ENCODE data around the gene SLC35E1.
"Not testable (repeated sequence)": the region's sequence is repeated elsewhere in the genome, so short reads cannot be mapped to it uniquely, and the experiment has no call there.

SLC35E1 gene

DNA sequence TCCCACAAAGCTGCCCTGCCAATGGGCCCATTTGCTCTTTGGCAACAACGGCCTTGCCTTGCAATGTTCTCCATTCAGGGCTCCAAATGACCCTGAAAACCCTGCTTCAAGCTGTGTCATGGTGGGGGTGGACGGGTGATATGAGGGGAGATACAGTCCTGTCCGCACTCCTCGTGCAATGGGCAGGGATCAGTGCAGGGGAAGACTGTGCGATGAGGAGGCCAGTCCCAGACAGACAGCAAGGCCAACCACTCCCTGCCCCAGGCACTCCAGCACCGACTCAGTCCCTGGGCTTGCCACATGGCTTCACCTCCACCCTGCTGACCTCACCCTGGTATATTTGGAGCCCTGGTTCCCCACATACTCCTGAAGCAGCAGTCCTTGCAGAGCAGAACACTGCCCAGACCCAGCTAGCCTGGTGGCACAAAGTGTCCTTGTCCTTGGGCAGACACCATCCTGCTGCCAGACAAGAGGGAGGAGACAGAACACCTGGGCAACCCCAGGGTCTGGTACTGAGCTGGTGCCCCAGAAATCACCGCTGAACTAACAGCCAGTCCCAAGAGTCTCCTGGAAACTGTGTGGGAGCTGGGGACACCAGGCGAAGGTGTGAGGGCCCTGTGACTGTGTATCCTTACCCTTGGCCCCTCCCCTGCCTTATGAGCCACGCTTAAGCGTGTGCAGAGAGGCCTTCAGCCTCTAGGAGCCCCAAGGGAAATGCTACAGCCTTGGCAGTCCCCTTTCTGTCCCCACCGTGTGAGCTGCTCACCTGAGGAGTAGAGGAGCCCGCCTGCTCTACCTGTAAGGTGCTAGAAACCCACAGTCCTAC is 9.1 kb upstream of the SLC35E1 start:
- no peak for DNase-seq

DNA sequence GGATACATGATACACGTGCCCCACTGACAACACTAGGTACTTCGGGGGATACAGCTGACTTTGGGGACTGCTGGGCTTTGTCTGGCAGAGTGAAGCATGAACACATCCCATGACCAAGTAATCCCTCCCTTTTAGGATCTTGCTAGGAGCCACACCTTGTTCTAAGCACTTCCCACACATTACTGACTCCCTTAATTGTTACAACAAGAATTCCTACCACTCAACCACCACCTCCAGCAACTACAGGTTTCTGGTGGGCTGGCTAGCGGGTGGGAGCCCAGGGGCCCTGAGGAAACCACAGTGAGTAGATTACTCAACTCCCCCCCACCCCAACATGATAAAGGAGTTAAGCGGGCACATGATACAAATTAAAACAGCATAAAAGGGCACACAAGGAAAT is 7.2 kb upstream of the SLC35E1 start:
- no peak for DNase-seq

DNA sequence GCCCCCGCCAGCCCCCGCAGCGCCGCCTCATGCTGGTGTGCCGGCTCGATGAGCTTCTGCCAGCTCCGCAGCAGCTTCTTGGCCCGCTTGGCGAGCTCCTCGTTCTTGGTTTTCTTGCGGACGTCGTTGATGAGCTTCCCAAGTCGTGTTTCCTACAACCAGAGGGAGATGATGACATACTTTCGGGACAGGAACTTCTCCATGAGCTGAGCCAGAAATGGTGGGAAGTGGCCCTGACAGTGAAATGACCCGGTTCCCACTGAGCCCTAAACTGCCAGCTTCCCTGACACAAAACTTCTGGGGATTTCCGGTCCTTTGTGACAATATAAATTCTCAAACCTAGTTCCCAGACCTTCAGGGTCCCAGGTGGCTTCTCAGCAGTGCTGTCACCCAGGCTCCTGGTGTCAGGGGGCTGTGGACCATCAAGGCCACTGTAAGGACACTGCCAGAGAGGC is 5.3 kb upstream of the SLC35E1 start:
- DNase-seq: no peak

DNA sequence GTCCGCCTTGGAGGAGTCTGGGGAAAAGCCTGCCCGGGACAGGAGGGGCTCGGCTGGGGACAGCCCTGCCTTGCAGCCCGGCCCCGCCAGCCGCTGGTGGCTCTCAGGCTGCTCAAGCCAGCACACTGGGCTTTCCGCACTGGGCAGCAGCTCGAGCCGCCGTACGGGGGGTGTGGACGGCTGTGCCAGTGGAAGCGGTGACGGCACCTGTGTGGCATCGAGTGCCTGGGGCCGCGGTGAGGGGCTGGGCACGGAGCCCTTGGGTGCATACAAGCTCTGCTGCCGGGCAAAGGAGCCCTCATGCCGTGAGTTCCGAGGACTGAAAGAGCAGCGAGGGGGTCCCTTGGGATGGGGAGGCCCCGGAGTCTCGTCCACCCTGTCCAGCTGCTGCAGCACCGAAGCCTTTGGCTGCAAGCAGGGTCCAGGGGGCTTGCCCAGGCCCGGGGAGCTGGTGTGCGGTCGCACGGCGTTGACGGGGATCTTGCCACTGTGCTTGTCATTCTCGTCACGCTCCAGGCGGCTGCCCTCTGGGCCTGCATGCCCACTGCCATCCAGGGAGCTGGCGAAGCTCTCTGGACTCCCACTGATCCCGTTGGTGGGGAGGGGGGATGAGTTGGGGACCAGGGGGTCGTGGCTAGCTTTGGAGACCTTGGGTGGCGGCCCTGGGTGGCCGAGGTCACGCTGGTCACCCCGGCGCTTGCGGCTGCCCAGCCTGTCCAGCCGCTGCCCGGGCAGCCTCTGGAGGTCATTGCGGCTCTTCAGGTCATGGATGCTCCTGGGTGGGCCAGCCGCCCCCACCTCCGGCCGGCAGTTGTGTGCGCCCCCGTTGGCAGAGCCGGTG is 4.7 kb upstream of the SLC35E1 start:
- no peak for DNase-seq

DNA sequence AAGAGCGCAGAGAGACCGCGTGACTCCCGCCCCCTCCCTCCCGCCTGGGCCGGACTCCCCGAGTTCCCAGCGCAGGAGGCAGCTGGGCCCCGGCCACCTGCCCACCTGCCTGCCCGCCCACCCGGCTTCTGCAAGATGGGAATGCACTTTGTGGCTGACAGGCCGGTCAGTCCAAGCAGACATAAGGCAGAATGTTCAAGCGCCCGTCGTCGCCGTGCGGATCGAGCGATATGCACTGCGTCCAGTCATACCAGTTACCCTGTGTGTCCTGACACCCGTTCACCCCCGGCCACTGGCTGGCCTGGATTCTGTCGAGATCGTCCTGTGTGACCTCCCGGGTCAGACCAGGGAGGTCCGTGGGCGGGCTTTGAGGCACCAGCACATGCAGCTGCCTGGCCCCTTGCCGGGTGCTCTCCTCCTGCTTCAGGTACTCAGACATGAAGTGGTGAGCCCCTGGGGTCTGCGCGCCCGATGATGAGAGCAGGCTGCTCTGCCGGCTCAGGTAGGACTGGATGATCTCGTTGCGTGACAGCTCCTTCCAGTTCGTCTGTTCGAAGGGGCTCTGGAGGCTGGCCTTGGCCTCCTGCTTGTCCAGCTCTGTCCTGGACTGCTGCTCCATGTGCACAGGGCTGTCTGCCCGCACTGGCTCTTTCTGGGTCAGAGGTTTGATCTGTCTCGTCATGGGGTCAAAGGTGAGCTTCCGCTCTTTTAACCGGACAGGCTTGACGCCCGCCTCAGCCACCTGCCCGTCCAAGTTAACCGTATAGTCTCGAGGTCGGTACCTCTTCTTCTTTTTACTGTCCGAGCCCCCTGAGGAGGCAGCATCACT is 3.9 kb upstream of the SLC35E1 start:
- no peak for DNase-seq

DNA sequence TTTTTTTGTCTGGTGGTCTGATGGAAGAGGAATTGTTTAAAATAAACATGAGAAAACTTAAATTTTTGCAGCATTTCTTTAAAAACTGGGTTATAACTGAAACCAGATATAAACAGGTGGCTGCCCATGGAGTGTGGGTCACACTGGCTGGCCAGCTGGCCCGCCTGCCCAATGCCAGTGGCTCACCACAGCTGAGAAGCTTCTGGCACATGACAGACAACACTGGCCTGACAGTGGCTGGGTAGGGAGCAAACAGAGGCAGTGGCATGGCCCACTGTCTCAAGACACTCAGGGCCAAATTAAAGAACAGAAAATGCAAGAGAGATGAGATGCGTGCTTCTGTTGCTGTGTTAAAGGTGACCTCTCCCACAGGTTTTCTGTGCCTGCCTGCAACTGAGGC is 3.1 kb upstream of the SLC35E1 start:
- DNase-seq: no peak

DNA sequence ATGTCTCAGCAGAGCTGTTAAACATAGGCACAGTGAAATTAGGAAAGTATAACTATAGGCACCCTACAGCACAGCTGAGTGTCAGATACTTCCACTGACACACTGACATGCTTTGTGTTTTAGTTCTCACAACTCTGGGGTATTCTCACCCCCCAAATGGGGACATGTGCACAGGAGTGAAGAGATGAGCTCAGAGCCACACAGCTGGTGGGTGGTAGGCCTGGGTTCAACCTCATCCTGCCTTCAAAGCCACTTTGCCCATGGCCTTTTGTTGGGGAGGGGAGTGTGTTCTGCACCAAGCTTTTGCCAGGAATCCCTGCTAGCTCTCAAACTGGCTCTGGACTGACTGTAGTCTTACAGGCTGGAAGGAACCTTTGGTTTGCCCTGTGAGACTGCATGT is 1.7 kb upstream of the SLC35E1 start:
- DNase-seq: no peak

DNA sequence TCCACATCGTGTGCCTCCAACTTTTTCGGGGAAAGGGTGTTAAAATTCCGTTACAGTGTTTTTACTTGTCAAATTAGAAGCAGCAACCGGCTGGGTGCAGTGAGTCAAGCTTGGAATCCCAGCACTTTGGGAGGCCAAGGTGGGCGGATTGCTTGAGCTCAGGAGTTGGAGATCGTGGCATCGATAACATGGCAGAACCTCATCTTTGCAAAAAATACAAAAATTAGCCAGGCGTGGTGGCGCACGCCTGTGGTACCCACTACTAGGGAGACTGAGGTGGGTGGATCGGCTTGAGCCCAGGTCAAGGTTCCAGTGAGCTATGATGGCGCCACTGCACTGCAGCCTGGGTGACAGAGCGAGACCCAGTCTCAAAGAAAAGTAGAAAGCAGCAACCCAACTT is 1.1 kb upstream of the SLC35E1 start:
- no peak for DNase-seq

DNA sequence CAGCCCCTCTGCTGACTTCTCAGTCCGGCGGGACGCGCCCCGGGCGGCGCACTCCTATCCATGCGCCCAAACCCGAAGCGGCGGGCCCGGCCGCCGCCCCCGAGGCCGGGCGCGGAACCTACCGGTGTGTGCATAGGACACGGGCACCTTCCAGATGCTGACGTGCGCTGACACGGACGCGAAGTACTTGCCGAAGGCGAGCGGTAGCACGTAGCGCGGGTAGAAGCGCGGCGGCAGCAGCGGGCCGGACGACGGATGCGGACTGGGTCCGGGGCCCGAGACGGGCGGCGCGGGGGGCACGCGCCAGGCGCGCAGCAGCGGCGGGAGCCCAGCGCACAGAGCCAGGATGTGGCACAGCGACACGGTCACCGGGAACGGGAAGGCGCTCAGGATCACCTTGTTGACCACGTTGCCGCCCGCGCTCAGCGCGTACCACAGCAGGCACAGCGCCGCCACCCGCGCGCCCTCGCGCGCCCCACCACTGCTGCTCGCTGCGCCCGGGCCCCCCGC is 338 bp downstream of the SLC35E1 start:
- DNase-seq: no peak

DNA sequence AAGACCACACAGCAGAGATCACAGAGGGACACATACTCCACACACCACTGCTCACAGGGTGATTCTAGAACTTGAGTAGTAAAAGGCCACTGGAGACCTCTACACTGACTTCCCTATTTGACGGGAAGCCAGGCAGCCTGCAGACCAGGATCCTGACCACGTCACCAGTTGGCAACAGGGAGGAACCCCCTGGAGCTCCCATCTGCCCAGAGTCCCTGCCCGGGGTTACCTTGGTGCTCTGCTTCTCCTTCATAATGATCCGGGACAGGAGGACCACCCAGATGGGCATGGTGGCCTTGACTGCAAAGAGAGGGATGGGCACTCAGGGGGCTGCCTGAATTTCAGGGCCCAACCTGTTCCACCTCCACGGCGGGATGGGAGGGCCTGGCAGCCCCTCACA is 932 bp downstream of the SLC35E1 start:
- DNase-seq: peak; percentile 49

DNA sequence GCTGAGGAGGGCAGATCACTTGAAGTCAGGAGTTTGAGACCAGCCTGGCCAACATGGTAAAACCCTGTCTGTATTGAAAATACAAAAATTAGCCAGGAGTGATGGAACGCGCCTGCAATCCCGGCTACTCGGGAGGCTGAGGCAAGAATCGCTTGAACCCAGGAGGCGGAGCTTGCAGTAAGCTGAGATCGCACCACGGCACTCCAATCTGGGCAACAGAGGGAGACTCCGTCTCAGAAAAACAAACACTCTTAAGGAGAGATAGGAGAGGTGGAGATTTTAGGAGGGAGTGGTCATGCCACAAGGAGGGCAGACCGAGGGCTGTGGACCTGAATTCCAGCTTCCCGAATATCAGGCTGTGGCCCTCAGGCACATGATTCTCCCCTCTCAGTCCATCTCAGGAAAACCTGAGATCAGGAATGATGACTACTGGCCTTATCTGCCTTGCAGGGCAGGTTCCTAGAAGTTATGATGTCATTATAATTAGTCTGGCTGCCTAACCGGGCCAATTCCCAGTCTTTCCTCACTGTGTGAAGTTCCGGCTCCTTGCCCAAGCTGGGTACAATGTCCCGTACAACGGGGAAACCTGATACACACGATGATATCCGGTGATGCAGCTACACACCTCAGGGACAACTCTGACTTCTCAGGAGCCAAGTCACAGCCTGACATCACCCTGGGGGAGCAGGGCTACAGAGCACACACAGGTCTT is 2.5 kb downstream of the SLC35E1 start:
- no peak for DNase-seq

DNA sequence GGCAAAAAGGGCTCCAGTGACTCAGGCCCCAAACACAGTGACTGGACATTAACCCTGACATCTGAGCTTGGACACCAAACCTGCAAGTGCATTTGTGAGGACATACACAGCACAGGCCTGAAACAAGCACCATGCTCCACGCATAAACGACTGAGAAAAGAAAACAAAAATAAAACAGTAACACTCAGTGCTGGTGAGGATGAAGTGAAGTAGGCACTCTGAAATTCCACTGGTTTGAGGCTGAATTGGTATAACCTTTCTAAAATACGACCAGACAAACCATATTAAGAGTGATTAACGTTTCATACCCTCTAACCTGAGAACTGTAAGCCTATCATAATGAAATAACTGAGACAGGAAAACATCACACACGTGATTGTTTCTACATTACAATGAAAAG is 5.5 kb downstream of the SLC35E1 start:
- DNase-seq: no peak

DNA sequence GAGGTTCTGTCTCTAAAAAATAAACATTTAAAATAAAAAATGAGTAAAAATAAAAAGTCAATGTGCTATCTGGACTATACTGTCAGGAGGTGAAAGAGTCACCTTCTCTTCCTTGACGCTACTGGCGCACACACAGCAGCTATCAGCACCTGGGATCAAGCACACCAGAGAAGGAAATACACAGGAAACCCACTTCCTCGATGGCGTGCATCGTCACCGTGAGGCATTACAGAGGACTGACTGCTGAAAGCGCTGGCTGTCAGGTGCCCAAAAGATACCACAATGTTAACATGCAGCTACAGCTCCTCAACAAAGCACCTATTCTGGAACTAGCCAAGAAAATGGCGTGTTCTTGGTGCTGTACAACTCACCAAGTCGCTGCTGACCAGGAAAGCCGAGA is 6.1 kb downstream of the SLC35E1 start:
- DNase-seq: peak; percentile 77

DNA sequence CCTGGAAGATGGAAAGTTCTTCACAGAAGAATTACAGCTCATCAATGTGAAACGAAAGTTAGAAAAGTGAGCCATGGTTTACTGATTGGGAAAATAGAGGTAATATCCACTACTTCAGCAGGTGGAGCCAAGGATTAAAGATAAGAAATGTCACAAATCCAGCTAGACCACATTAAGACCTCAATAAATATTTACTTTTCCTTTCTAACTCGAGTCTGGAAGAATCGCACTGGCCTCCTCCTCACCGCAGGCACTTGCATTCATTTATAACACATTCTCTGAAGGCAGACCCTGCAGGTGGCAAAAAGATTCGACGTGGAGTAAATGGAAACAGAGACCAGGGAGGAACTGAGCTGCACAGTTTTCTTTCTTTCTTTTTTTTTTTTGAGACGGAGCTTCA is 7.4 kb downstream of the SLC35E1 start:
- DNase-seq: no peak

DNA sequence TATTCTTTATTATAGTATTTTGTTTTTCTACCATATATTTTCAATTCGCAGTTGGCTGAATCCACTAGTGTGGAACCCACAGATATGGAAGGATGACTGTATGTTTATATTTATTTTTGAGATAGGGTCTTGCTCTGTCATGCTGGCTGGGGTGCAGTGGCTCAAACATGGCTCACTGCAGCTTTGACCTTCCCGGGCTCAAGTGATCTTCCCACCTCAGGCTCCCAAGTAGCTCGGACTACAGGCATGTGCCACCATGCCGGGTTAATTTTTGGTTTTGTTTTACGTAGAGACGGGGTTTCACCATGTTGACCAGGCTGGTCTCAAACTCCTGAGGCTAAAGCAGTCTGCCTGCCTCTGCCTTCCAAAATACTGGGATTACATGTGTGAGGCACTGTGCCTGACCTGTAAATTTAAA is 9.6 kb downstream of the SLC35E1 start:
- DNase-seq: no peak

DNA sequence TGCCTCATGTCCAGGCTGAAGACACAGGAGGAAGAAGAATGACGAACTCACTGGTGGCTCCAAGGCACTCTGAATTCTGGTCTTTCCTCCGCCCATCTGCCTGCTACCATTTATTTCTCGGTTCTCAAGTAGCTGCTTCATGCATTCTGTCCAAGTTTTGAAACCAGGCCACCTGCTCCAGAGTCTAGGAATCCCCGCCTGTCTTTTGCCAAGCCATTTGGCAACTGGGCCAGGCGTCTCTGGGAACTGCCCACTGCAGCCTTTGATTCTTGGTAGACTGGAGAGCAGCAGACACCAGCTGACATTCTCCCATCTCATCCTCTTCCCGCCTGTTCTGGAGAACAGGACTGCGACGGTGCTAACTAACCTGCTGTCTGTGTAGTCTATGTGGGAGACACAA is 10.8 kb downstream of the SLC35E1 start:
- DNase-seq: no peak

DNA sequence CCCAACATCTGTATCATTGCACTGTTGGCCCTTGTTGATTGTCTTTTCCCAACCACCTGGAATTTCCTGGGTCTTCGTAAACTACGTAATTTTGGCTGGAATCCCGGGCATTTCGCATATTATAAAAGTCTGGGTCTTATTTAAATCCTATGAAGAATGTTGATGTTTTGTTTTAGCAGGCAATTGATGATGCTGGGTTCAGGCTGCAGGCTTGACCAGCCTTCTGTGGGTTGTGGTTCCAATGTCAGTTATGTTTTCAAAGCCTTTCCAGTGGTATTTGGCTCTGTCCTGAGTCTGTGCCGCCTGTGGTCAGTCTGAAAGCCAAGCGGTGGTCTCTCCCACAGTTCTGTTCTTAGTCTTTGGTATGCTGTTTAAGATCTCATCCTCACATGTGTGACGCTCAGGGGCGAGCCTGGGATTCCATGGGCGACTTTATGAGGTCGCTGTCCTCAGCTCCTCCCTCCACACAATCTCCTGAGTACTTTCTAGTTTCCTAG is 12.4 kb downstream of the SLC35E1 start:
- DNase-seq: no peak

DNA sequence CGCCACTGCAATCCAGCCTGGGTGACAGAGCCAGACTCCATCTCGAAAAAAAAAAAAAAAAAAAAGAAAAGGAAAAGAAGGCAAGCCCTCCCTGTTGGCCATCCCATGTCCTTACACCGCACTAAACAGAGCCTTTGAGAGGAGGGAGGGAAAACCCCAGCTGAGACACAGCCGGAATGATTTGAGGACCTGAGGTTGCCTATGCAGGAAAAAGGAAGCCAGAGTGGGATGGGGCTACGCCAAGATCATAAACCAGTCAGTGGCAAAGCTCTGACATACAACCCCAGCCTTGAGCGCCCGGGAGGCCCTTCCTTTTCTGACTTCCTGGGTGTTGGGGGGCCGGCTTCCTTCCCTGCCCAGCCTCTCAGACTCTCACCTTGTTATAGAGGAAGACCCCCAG is 17.4 kb downstream of the SLC35E1 start:
- DNase-seq: peak; percentile 50

DNA sequence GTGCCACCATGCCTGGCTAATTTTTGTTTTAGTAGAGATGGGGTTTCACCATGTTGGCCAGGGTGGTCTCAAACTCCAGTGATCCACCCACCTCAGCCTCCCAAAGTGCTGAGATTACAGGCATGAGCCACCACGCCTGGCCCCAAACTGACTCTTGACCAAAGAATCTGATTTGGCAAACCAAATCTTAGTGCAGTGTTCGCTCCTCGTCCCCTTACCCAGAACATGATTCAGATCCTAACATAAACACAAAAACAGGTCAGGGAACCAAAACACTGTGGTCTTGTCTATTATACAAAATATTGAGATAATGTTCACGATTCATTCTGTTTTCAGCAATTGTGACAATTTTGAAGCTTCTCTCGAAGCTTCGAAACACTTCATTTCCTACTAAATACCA is 20.3 kb downstream of the SLC35E1 start:
- DNase-seq: not testable (repeated sequence)

DNA sequence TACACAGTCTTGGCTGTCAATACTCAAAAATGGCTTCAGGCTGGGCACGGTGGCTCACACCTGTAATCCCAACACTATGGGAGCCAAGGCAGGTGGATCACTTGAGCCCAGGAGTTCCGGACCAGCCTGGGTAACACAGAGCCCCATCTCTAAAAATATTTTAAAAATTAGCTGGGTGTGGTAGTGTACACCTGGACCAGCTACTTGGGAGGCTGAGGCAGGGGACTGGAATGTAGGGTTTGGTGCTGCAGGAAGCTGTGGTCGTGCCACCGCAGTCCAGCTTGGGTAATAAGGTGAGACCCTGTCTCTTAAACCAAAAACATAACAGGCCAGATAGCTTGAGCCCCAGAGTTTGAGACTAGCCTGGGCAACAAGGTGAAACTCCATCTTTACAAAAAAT is 23.3 kb downstream of the SLC35E1 start:
- DNase-seq: no peak

DNA sequence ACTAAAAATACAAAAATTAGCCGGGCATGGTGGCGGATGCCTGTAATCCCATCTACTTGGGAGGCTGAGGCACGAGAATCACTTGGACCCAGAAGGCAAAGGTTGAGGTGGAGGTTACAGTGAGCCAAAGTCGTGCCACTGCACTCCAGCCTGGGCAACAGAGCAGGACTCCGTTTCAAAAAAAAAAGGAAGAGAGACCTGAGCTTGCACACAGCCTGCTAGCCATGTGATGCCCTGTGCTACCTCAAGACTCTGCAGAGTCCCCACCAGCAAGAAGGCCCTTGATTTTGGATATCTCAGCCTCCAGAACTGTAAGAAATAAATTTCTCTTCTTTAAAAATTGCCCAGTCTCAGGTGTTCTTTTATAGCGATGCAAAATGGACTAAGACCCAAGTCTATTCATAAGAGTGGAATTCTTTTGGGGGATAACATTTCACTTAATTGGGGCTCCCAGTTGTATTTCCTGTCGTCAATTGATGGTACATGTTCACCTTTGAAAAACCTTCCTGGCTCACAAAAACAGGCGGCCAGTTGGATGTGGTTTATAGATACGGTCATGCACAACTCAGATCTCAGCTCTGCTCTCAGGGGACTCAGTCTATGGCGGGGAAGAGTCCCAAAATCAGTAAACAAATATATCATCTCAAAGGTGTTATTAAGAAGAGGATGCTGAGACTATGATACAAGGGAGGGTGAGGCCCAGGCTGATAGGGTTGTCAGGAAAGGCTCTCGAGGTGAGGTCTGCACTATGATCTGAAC is 27.6 kb downstream of the SLC35E1 start:
- DNase-seq: no peak
